Tibial nerve (tissue), 3 donors: Measurements from ENCODE around the gene KRT71.

Experiments used
- POLR2A ChIP-seq, 2 donors: fragments of 450-650 bp; IDR thresholded peaks; one replicate each; pipeline ENCODE4 v1.6.1; 2017; ENCODE audit warnings: antibody characterized with exemption in 2 of 2, mild to moderate bottlenecking in 2 of 2, moderate library complexity in 2 of 2
- TF ChIP-seq, protein P1 (sequence below), 5 experiments: fragments of 200-600 bp in 3 of 5; fragments of 450-650 bp in 2 of 5; sonication (generic) in 3 of 5; IDR thresholded peaks; one replicate each; pipeline ENCODE4 v1.5.1; 2016 to 2019; ENCODE audit warnings: antibody characterized with exemption in 5 of 5, mild to moderate bottlenecking in 3 of 5, moderate library complexity in 2 of 5

DNA sequence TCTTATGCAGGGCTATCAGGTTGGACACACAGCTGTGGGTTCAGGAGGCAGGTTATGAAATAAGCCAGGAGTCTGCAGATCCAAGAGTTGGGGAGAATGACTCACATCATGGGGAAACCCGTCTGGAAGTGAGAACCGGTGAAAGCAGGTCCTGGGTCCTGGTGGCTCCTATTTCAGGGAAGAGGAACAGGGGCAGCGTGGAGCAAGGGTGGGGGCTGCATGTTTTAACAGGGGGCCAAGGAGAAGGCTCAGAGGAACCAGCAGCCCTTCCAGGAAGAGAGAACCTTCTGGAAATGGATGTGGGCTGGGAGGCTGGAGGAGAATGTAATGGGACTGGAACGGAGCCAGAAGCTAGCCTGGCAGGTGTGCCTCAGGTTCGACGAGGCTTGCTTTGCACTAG lies 28.5 kb upstream of the KRT71 start:
- TF ChIP-seq, protein P1, sequence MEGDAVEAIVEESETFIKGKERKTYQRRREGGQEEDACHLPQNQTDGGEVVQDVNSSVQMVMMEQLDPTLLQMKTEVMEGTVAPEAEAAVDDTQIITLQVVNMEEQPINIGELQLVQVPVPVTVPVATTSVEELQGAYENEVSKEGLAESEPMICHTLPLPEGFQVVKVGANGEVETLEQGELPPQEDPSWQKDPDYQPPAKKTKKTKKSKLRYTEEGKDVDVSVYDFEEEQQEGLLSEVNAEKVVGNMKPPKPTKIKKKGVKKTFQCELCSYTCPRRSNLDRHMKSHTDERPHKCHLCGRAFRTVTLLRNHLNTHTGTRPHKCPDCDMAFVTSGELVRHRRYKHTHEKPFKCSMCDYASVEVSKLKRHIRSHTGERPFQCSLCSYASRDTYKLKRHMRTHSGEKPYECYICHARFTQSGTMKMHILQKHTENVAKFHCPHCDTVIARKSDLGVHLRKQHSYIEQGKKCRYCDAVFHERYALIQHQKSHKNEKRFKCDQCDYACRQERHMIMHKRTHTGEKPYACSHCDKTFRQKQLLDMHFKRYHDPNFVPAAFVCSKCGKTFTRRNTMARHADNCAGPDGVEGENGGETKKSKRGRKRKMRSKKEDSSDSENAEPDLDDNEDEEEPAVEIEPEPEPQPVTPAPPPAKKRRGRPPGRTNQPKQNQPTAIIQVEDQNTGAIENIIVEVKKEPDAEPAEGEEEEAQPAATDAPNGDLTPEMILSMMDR (IDR thresholded peaks at IDR 0.05): no peak
- TF ChIP-seq POLR2A (IDR thresholded peaks at IDR 0.05): no peak
